Astrocyte of the spinal cord (primary cell): Measurements from ENCODE around the gene TTC28.
A peak's percentile ranks its signal among the peaks of the same experiment; 100 is the strongest.

Experiments used
- DNase-seq: peaks from one replicate; pipeline ENCODE4 v3.0.0; 2011; ENCODE audit warnings: low read depth, low spot score
- H3K4me3 ChIP-seq: 2 replicates; pipeline ENCODE4 v1.5.1; 2011; ENCODE audit warnings: low read depth, mild to moderate bottlenecking, low read length, moderate library complexity
- CTCF ChIP-seq: IDR thresholded peaks from 2 replicates; pipeline ENCODE4 v1.5.1; 2012; ENCODE audit warnings: low read depth, mild to moderate bottlenecking, low read length, inconsistent platforms
- in situ Hi-C: cut with HindIII; loops from 2 replicates; pipeline ENCODE4 v1.10.0; 2017; ENCODE audit warnings: low sequenced_read_pairs

Gene TTC28

GRCh38 chr22:28711820-28712777, 32.5 kb upstream of the TTC28 start:
- DNase-seq: peak; percentile 94
- TF ChIP-seq CTCF: no peak
- in situ Hi-C loops: no loop called here
- no peak overlapping the region for H3K4me3 ChIP-seq

DNA sequence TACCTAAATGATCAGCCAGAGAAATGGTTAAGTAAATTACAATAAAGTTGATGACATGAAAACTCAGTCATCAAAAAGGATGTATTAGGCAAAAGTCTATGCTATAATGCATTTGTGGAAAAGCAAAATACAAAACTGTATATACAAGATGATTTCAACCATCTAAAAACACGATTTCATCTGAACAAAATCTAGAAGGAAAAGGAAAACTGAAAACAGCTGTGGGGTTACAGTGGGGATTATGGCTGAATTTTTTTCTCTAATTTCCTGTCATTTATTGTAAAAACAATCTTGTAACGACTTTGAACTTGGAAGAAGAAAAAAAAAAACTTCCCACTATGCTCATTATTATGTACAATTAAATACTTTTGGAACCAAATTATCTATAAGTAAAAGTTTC, 31.7 kb upstream of the TTC28 start:
- H3K4me3 ChIP-seq: no peak overlapping the region
- in situ Hi-C loops: no loop called here
- TF ChIP-seq CTCF: no peak
- DNase-seq: no peak

GRCh38 chr22:28710576-28711191, 31.0 kb upstream of the TTC28 start:
- TF ChIP-seq CTCF: no peak
- peak; percentile 84 for DNase-seq
- in situ Hi-C loops: no loop called here
- H3K4me3 ChIP-seq: no peak overlapping the region

DNA sequence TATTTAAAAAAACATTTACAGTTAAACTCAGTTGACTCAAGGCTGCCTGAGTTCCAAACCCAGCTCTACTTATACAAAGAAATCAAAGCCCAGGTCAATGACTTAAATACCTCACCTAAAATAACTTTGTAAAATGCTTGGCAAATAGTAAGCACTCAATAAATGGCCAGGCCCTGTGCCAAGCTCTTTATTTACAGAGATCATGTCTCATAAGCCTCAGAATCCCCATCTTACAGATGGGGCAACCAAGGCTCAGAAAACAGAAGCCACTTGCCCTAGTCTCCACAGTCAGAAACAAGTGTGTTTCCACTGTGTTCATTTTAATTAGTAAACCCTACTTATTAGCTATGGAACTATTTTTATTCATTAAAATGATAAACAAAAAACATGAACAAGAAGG, 30.5 kb upstream of the TTC28 start:
- no peak for DNase-seq
- no peak for TF ChIP-seq CTCF
- no peak overlapping the region for H3K4me3 ChIP-seq
- in situ Hi-C loops: no loop called here

DNA sequence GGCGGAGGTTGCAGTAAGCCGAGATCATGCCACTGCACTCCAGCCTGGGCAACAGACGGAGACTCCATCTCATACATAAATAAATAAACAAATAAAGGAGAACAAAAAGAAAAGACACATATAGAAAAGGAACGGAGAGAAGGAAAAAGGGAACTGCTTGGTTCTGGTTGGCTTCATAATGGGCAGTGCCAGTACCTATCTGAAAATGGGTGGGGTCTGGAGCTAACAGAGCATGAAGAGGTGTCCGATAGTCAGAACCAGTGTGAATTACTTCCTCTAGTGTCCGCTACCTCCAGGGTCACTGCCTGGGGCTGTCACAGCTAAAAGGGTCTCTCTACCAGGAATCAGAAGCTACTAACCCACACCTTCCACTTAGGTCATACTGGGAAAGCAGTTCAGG, 27.2 kb upstream of the TTC28 start:
- no peak overlapping the region for H3K4me3 ChIP-seq
- in situ Hi-C loops: no loop called here
- no peak for TF ChIP-seq CTCF
- no peak for DNase-seq

DNA sequence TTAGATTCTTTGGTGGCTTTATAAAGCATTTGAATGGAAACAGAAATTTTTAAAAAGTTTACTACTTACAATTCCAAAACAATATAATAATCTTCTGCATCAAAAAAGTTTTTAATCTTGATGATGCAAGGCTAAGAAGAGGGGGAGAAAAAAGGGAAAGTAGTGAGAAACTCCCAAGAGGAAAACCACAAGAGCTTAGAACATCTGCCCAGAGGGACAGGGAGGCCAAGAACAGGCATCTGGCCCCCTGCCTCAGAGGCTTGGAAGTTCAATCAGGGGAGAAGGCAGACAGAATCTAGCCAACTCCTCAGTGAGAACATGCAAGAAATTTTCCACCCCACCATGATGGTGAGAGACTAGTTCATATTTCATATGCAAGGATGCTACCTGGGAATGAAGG, 23.8 kb upstream of the TTC28 start:
- no peak for DNase-seq
- in situ Hi-C loops: no loop called here
- no peak for TF ChIP-seq CTCF
- no peak overlapping the region for H3K4me3 ChIP-seq
